GM12872 (cell line): ENCODE results near the gene CD44.

Experiments used
- TF ChIP-seq, protein P1 (sequence below): IDR thresholded peaks from 3 replicates; pipeline ENCODE4 v1.5.1; 2011; ENCODE audit warnings: low read depth, mild to moderate bottlenecking, low read length, moderate library complexity; ENCODE audit not compliant: insufficient read depth

CD44 gene

DNA sequence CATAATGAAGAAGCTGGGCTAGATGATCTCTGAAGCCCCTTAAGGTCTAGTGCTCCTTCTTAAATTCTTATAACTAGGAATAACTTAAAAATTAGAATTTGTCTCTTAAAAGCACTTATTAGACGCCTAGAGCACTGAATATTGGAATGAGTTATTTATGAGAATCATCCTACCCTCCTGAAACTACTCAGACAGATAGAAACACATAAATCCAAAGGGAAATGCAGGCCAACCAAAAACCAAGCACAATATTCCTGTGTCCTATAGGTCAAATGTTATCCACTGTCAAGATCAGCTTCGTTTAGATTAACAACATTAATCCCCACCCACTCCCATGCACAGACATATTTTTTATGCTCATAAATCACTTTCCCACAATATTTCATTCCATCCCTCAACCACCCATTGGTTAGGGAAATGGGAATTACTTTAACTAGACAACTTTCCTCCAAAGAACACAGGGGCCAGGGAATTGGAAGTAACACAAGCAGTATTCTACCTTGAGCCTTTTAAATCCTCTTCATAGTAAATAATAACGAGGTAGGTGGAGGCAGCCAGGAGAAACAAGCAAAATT, 87.1 kb downstream of the CD44 start:
- TF ChIP-seq, protein P1, sequence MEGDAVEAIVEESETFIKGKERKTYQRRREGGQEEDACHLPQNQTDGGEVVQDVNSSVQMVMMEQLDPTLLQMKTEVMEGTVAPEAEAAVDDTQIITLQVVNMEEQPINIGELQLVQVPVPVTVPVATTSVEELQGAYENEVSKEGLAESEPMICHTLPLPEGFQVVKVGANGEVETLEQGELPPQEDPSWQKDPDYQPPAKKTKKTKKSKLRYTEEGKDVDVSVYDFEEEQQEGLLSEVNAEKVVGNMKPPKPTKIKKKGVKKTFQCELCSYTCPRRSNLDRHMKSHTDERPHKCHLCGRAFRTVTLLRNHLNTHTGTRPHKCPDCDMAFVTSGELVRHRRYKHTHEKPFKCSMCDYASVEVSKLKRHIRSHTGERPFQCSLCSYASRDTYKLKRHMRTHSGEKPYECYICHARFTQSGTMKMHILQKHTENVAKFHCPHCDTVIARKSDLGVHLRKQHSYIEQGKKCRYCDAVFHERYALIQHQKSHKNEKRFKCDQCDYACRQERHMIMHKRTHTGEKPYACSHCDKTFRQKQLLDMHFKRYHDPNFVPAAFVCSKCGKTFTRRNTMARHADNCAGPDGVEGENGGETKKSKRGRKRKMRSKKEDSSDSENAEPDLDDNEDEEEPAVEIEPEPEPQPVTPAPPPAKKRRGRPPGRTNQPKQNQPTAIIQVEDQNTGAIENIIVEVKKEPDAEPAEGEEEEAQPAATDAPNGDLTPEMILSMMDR = no peak

DNA sequence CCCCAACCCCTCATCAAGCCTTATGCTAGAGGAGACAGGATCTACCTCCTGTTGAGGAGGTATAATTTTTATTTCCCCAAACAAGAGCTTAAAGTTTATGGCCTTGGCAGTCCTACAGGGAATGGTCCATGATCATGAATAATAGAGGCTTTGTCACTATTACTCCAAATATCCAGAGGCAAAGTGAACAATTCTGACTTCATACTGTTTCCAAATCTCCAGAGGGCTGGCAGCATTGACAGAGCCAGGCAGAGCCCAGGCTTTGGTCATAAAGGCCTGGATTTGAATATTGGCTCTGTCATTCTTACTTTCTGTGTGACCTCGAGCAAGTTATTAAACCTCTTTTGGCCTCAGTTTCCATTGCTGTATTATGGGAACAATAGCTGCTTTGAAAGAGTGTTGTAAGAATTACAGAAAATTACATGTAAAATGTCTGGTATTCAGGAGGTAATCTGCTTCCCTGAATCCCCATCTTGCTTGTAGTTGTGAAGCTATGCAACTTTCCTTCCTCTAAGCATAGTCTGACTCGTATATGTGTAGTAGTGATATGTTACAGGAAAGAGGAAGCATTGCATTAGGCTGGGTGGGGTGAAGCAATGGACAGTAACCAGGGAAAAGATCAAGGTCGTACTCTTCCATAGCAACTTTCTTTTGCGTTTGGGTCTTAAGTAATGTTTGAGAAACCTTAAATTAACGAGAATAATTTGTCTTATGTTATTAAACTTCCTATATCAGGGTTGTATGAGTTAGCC, 88.8 kb downstream of the CD44 start:
- TF ChIP-seq, protein P1 = no peak

DNA sequence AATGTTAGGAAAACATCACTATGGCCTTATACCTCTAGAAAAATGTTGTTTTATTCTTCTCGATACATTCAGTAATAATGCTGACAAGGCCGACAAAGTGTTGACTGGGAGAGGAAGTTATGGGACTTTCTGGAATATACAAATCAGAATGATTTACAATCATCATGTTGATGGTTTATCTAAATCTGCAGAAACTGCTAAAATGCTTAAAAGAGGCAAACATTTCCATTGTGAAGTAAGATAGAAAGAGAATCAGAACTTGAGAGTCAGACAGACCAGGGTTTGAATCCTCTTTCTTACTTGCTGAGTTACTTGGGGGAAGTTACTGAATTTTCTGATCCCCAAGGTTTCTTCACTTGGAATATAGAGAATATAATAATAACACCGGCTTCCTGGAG, 89.4 kb downstream of the CD44 start:
- TF ChIP-seq, protein P1 = no peak

DNA sequence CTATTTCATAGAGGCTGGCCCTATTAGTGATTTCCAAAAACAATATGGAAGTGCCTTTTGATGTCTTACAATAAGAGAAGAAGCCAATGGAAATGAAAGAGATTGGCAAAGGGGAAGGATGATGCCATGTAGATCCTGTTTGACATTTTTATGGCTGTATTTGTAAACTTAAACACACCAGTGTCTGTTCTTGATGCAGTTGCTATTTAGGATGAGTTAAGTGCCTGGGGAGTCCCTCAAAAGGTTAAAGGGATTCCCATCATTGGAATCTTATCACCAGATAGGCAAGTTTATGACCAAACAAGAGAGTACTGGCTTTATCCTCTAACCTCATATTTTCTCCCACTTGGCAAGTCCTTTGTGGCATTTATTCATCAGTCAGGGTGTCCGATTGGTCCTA, 91.4 kb downstream of the CD44 start:
- TF ChIP-seq, protein P1 = no peak

DNA sequence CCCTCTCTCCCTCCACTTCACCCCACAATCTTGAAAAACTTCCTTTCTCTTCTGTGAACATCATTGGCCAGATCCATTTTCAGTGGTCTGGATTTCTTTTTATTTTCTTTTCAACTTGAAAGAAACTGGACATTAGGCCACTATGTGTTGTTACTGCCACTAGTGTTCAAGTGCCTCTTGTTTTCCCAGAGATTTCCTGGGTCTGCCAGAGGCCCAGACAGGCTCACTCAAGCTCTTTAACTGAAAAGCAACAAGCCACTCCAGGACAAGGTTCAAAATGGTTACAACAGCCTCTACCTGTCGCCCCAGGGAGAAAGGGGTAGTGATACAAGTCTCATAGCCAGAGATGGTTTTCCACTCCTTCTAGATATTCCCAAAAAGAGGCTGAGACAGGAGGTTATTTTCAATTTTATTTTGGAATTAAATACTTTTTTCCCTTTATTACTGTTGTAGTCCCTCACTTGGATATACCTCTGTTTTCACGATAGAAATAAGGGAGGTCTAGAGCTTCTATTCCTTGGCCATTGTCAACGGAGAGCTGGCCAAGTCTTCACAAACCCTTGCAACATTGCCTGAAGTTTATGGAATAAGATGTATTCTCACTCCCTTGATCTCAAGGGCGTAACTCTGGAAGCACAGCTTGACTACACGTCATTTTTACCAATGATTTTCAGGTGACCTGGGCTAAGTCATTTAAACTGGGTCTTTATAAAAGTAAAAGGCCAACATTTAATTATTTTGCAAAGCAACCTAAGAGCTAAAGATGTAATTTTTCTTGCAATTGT, 92.3 kb downstream of the CD44 start:
- TF ChIP-seq, protein P1 = no peak

DNA sequence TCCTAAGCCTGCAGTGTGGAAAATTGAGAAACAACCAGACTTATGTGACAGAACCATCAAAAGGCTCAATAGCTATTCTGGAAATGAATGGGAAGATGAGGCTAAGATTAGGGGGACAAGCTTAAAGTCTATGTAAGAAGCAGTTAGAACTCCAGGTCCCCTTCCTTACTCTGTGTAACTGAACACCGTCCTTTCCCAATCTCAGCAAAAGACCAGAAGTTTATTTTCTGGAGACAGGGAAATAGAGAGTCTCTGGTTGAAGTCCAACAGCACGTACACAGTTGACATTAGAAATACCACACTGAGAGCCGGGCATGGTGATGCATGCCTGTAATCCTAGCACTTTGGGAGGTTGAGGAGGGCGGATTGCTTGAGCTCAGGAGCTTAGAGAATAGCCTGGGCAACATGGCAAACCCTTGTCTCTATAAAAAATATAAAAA, 93.9 kb downstream of the CD44 start:
- TF ChIP-seq, protein P1 = no peak

DNA sequence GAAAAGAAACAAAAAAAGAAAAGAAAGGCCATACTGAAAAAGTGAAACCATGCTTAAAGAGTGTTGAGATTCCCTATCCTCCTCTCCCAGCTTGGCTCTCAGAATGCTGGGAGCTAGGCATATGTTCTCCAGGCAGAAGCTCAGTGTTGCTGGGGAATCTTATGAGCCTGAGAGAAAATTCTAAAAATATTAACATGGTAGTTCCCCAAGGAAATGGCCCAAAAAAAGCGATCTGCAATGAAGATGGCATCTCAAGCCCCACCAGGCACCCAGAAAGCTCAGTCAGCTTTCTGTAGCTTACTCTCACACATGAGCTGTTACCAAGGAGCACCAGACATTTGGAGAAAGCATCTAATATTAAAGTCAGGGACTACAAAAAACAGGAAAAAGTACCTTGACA, 94.5 kb downstream of the CD44 start:
- TF ChIP-seq, protein P1 = no peak
